Lower leg skin (tissue), 4 donors: Measurements from ENCODE around the gene KCNG3. TPM values are rescaled to one million over a fixed set of nuclear protein-coding genes. Genes with fewer than 3 reads are reported as not detected.

ENCODE experiments used
- DNase-seq, 2 donors: peaks; one replicate each; pipeline ENCODE4 v3.0.0-alpha.2; 2019; ENCODE audit warnings: low spot score in 2 of 2
- H3K4me3 ChIP-seq: fragments of 200-600 bp; sonication (generic); 2 replicates; pipeline ENCODE4 v1.5.1; 2017; ENCODE audit warnings: mild to moderate bottlenecking, low read depth; ENCODE audit not compliant: poor library complexity, severe bottlenecking
- POLR2A ChIP-seq, 2 donors: fragments of 450-650 bp; IDR thresholded peaks; one replicate each; pipeline ENCODE4 v1.6.1; 2016 to 2017; ENCODE audit warnings: antibody characterized with exemption in 2 of 2, mild to moderate bottlenecking in 1 of 2, moderate library complexity in 1 of 2
- WGBS, 2 donors: methylation state at CpG; one replicate each; pipeline ENCODE4 v1.1.5; 2018; 5-methylcytosine and 5-hydroxymethylcytosine counted together
- intact Hi-C: fragments of 100-400 bp; cut with DNase I; formaldehyde crosslinking; loops from one replicate; pipeline ENCODE4 v1.15.0; 2023; ENCODE audit warnings: low total_unique reads
- total RNA-seq, 4 donors: library from RNA; depleted of rRNA; stranded (reverse); fragments of >200 nt; gene quantifications; one replicate each; pipeline ENCODE4 v1.1.0, GENCODE V29; 2016
- TF ChIP-seq, protein P1 (sequence below), 3 donors: fragments of 450-650 bp; IDR thresholded peaks; one replicate each; pipeline ENCODE4 v1.5.1; 2016; ENCODE audit warnings: antibody characterized with exemption in 3 of 3, mild to moderate bottlenecking in 3 of 3, moderate library complexity in 2 of 3

The KCNG3 gene
- total RNA-seq, 4 donors from 2014 or later: 0.25 to 0.98 (median 0.57) TPM

DNA sequence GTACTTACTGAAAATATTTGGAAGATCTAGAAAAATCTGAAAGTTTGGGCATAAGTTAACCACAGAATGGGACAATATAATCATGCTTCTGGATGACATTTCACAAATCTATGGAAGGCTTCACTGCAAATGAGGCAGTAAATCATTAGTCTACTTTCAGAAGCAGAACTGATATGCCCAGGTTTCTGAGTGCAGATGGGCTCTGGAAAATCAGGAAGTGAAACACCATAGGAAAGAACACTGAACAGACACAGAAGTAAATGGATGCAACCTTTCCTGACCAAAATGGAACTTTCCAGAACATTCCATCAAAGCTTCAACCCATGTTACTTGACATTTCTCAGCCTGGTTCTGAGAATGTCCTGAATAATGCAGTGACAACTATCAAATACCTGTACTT is 55.1 kb downstream of the KCNG3 start:
- intact Hi-C loops: no loop called here
- DNase-seq: no peak
- no peak overlapping the region for H3K4me3 ChIP-seq
- TF ChIP-seq, protein P1, sequence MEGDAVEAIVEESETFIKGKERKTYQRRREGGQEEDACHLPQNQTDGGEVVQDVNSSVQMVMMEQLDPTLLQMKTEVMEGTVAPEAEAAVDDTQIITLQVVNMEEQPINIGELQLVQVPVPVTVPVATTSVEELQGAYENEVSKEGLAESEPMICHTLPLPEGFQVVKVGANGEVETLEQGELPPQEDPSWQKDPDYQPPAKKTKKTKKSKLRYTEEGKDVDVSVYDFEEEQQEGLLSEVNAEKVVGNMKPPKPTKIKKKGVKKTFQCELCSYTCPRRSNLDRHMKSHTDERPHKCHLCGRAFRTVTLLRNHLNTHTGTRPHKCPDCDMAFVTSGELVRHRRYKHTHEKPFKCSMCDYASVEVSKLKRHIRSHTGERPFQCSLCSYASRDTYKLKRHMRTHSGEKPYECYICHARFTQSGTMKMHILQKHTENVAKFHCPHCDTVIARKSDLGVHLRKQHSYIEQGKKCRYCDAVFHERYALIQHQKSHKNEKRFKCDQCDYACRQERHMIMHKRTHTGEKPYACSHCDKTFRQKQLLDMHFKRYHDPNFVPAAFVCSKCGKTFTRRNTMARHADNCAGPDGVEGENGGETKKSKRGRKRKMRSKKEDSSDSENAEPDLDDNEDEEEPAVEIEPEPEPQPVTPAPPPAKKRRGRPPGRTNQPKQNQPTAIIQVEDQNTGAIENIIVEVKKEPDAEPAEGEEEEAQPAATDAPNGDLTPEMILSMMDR (IDR thresholded peaks at IDR 0.05): no peak
- no peak for TF ChIP-seq POLR2A (IDR thresholded peaks at IDR 0.05)

DNA sequence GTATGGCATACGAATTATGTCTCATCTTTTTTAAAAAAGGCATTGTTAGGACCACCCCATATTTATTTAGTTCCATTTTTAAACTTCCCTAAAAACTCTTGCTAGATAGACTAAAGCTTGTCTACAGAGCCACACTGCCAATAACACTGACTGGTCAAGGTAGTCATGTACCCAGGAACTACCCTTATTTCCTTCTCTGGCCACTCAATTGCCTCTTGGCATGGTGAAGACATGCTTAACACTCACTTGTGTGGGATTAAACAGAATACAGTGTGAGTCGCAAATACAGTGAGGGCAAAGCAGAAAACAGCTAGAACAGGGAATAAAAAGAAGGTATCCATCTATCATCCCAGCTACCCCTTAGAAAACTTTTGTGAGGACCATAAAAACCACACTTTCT is 57.4 kb downstream of the KCNG3 start:
- 80 to 91% methylated on average over 2 of the region's 2 CpGs for WGBS, 2 donors
- no peak overlapping the region for H3K4me3 ChIP-seq
- intact Hi-C loops: no loop called here
- DNase-seq: no peak
- no peak for TF ChIP-seq POLR2A (IDR thresholded peaks at IDR 0.05)
- TF ChIP-seq, protein P1 (IDR thresholded peaks at IDR 0.05): no peak

DNA sequence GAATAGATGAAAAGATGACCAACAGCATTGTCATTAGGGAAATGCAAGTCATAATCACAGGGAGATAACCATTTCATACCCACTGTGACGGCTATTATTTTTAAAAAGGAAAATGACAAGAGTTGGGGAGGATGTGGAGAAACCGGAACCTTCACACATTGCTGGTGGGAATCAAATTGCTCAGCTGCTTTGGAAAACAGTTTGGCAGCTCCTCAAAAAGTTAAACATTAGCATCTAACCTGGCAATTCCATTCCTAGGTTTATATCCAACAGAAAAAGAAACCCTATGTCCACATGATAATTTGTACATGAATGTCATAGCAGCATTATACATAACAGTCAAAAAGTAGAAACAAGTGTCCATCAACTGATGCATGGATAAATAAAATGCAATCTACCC is 58.2 kb downstream of the KCNG3 start:
- DNase-seq: no peak
- TF ChIP-seq, protein P1 (IDR thresholded peaks at IDR 0.05): no peak
- no peak for TF ChIP-seq POLR2A (IDR thresholded peaks at IDR 0.05)
- intact Hi-C loops: no loop called here
- 65 to 82% methylated on average over 2 of the region's 2 CpGs for WGBS, 2 donors
- no peak overlapping the region for H3K4me3 ChIP-seq

DNA sequence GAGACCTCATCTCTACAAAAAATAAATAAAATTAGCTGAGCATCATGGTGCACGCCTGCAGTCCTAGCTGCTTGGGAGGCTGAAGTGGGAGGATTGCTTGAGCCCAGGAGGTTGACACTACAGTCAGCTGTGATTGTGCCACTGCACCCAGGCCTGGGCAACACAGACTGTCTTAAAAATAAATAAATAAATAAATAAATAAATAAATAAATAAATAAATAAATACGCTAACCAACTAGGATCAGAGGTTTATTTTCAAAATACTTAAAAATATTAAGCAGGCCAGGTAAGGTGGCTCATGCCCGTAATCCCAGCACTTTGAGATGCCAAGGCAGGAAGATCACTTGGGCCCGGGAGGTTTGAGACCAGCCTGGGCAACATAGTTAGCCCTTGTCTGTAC is 63.6 kb downstream of the KCNG3 start:
- no peak for TF ChIP-seq POLR2A (IDR thresholded peaks at IDR 0.05)
- TF ChIP-seq, protein P1 (IDR thresholded peaks at IDR 0.05): no peak
- DNase-seq: no peak
- no peak overlapping the region for H3K4me3 ChIP-seq
- intact Hi-C loops: no loop called here
- 94 to 96% methylated on average over 4 of the region's 4 CpGs for WGBS, 2 donors

DNA sequence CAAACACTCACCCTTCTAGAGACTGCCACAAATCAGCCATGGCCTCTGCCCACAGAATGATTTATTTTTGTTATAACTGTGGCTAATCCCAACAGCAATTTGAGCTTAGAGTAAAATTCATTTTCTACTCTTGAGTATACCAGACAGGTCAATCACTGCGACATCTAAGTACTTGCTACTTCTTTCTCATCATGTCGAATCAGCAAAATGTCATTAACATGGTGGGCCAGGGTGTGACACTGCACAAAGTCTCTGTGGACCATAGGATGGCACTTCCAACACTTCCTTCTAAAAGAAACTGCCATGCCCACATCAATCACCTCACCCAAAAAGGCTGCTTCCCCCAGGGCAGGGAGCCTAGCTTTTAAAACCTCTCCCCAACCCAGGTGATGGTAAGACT is 64.4 kb downstream of the KCNG3 start:
- DNase-seq: no peak
- intact Hi-C loops: no loop called here
- TF ChIP-seq, protein P1 (IDR thresholded peaks at IDR 0.05): no peak
- TF ChIP-seq POLR2A (IDR thresholded peaks at IDR 0.05): no peak
- no peak overlapping the region for H3K4me3 ChIP-seq
- 95 to 98% methylated on average over 2 of the region's 2 CpGs for WGBS, 2 donors

DNA sequence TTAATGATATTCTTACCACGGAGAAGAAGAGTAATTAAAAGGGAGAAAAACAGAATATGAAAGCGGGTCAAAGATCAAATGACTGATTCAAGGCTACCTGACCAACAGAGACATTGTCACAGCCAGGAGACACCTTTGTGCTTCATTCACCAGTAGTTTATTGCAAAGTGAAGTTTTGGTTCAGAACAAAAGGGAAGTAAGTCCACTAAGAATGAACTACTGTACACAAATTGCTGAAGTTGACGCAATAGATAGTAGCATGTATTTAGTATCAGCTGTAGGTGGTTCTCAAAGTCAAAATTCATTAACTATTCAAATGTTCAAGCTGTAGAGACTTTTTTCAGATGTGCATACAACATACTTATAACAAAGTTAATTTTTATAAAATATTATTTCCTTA is 68.1 kb downstream of the KCNG3 start:
- 74 to 88% methylated on average over 3 of the region's 3 CpGs for WGBS, 2 donors
- intact Hi-C loops: no loop called here
- TF ChIP-seq, protein P1 (IDR thresholded peaks at IDR 0.05): no peak
- no peak for TF ChIP-seq POLR2A (IDR thresholded peaks at IDR 0.05)

More for the DNA sequence above, 68.1 kb downstream of the KCNG3 start:
- no peak for DNase-seq
- no peak overlapping the region for H3K4me3 ChIP-seq
